Measurements from ENCODE around the gene HACL1.

- no peak for TF ChIP-seq GABPA (IDR thresholded peaks at IDR 0.05; ENCODE audit: low read depth)
- TF ChIP-seq CTCF (IDR thresholded peaks at IDR 0.05), result no peak
- no peak for TF ChIP-seq RFX5 (IDR thresholded peaks at IDR 0.05; ENCODE audit: low read length)
- no peak for TF ChIP-seq RAD21 (IDR thresholded peaks at IDR 0.05; ENCODE audit: low read length)
- no peak for TF ChIP-seq USF1 (IDR thresholded peaks at IDR 0.05; ENCODE audit: borderline replicate concordance, low read depth)
- no peak for TF ChIP-seq NFIC (IDR thresholded peaks at IDR 0.05; ENCODE audit: borderline replicate concordance)
- TF ChIP-seq MAX (IDR thresholded peaks at IDR 0.05; ENCODE audit: low read depth), result no peak
- TF ChIP-seq POLR2AphosphoS5 (IDR thresholded peaks at IDR 0.05; ENCODE audit: low read depth, low read length), result no peak
- TF ChIP-seq SMC3 (IDR thresholded peaks at IDR 0.05; ENCODE audit: low read depth, low read length), result no peak
- TF ChIP-seq EZH2phosphoT487 (IDR thresholded peaks at IDR 0.05; ENCODE audit: borderline replicate concordance, low read depth), result no peak
- no peak for TF ChIP-seq PBX3 (IDR thresholded peaks at IDR 0.05)
Measured at GRCh38 chr3:15536856-15537255, 64.5 kb downstream of the HACL1 start.
